ENCODE data around the gene BTBD6.
"Not testable (repeated sequence)": the region's sequence is repeated elsewhere in the genome, so short reads cannot be mapped to it uniquely, and the experiment has no call there.

The BTBD6 gene

GRCh38 chr14:105275267-105275946, 27.1 kb downstream of the BTBD6 start:
- TF ChIP-seq POLR2A (IDR thresholded peaks at IDR 0.05; ENCODE audit: low read depth, low read length) (no peak), POLR2AphosphoS5 (IDR thresholded peaks at IDR 0.05; ENCODE audit: low read depth, low read length) (no peak), POU2F2 (IDR thresholded peaks at IDR 0.05; ENCODE audit: low read depth, low read length) (no peak), SPI1 (IDR thresholded peaks at IDR 0.05; ENCODE audit: low read depth, low read length) (no peak), PAX5 (IDR thresholded peaks at IDR 0.05; ENCODE audit: insufficient read depth, low read length, severe bottlenecking) (no peak), TAF1 (IDR thresholded peaks at IDR 0.05; ENCODE audit: low read depth, low read length) (no peak)
- DNase-seq (ENCODE audit: insufficient read length, low spot score) (no peak), FAIRE-seq (no peak)

- FAIRE-seq; DNase-seq (ENCODE audit: insufficient read length, low spot score): not testable (repeated sequence)
Observed at GRCh38 chr14:105277448-105277847, 29.1 kb downstream of the BTBD6 start.

GRCh38 chr14:105279642-105280361, 31.5 kb downstream of the BTBD6 start:
- DNase-seq (ENCODE audit: insufficient read length, low spot score), result no peak

GRCh38 chr14:105280525-105280924, 32.2 kb downstream of the BTBD6 start:
- TF ChIP-seq SPI1 (IDR thresholded peaks at IDR 0.05; ENCODE audit: low read depth, low read length) (no peak), POLR2AphosphoS5 (IDR thresholded peaks at IDR 0.05; ENCODE audit: low read depth, low read length) (no peak), PAX5 (IDR thresholded peaks at IDR 0.05; ENCODE audit: insufficient read depth, low read length, severe bottlenecking) (no peak), POU2F2 (IDR thresholded peaks at IDR 0.05; ENCODE audit: low read depth, low read length) (no peak)
- DNase-seq (ENCODE audit: insufficient read length, low spot score) (no peak), FAIRE-seq (no peak)

More at GRCh38 chr14:105279642-105280361, 31.5 kb downstream of the BTBD6 start:
- TF ChIP-seq TAF1 (IDR thresholded peaks at IDR 0.05; ENCODE audit: low read depth, low read length), result no peak
- no peak for TF ChIP-seq POU2F2 (IDR thresholded peaks at IDR 0.05; ENCODE audit: low read depth, low read length)
- TF ChIP-seq SPI1 (IDR thresholded peaks at IDR 0.05; ENCODE audit: low read depth, low read length), result no peak
- TF ChIP-seq PAX5 (IDR thresholded peaks at IDR 0.05; ENCODE audit: insufficient read depth, low read length, severe bottlenecking), result no peak
- TF ChIP-seq POLR2A (IDR thresholded peaks at IDR 0.05; ENCODE audit: low read depth, low read length), result no peak
- no peak for TF ChIP-seq POLR2AphosphoS5 (IDR thresholded peaks at IDR 0.05; ENCODE audit: low read depth, low read length)
- no peak for FAIRE-seq

- DNase-seq (ENCODE audit: insufficient read length, low spot score) (no peak), FAIRE-seq (peak; percentile 38)
- no peak for TF ChIP-seq POU2F2 (IDR thresholded peaks at IDR 0.05; ENCODE audit: low read depth, low read length)
- no peak for TF ChIP-seq POLR2A (IDR thresholded peaks at IDR 0.05; ENCODE audit: low read depth, low read length)
- TF ChIP-seq TAF1 (IDR thresholded peaks at IDR 0.05; ENCODE audit: low read depth, low read length), result no peak
- TF ChIP-seq PAX5 (IDR thresholded peaks at IDR 0.05; ENCODE audit: insufficient read depth, low read length, severe bottlenecking), result no peak
Observed at GRCh38 chr14:105281371-105282097, 33.2 kb downstream of the BTBD6 start.

- TF ChIP-seq PAX5 (IDR thresholded peaks at IDR 0.05; ENCODE audit: insufficient read depth, low read length, severe bottlenecking) (no peak), POLR2AphosphoS5 (IDR thresholded peaks at IDR 0.05; ENCODE audit: low read depth, low read length) (no peak), POLR2A (IDR thresholded peaks at IDR 0.05; ENCODE audit: low read depth, low read length) (no peak), POU2F2 (IDR thresholded peaks at IDR 0.05; ENCODE audit: low read depth, low read length) (no peak), TAF1 (IDR thresholded peaks at IDR 0.05; ENCODE audit: low read depth, low read length) (no peak), SPI1 (IDR thresholded peaks at IDR 0.05; ENCODE audit: low read depth, low read length) (no peak)
- no peak for FAIRE-seq
- no peak for DNase-seq (ENCODE audit: insufficient read length, low spot score)
Observed at GRCh38 chr14:105282098-105282725, 33.9 kb downstream of the BTBD6 start.

GRCh38 chr14:105283028-105283427, 34.7 kb downstream of the BTBD6 start:
- no peak for TF ChIP-seq TAF1 (IDR thresholded peaks at IDR 0.05; ENCODE audit: low read depth, low read length)
- TF ChIP-seq POLR2A (IDR thresholded peaks at IDR 0.05; ENCODE audit: low read depth, low read length), result no peak
- TF ChIP-seq SPI1 (IDR thresholded peaks at IDR 0.05; ENCODE audit: low read depth, low read length), result no peak
- no peak for TF ChIP-seq POLR2AphosphoS5 (IDR thresholded peaks at IDR 0.05; ENCODE audit: low read depth, low read length)
- no peak for TF ChIP-seq PAX5 (IDR thresholded peaks at IDR 0.05; ENCODE audit: insufficient read depth, low read length, severe bottlenecking)
- TF ChIP-seq POU2F2 (IDR thresholded peaks at IDR 0.05; ENCODE audit: low read depth, low read length), result no peak
- DNase-seq (ENCODE audit: insufficient read length, low spot score), result no peak
- FAIRE-seq, result no peak

- peak; percentile 50 for FAIRE-seq
- DNase-seq (ENCODE audit: insufficient read length, low spot score), result peak; percentile 6
- TF ChIP-seq SPI1 (IDR thresholded peaks at IDR 0.05; ENCODE audit: low read depth, low read length) (no peak), TAF1 (IDR thresholded peaks at IDR 0.05; ENCODE audit: low read depth, low read length) (no peak), POLR2A (IDR thresholded peaks at IDR 0.05; ENCODE audit: low read depth, low read length) (no peak), POU2F2 (IDR thresholded peaks at IDR 0.05; ENCODE audit: low read depth, low read length) (no peak), POLR2AphosphoS5 (IDR thresholded peaks at IDR 0.05; ENCODE audit: low read depth, low read length) (no peak), PAX5 (IDR thresholded peaks at IDR 0.05; ENCODE audit: insufficient read depth, low read length, severe bottlenecking) (no peak)
Observed at GRCh38 chr14:105283899-105284298, 35.6 kb downstream of the BTBD6 start.

GRCh38 chr14:105285174-105285573, 36.8 kb downstream of the BTBD6 start:
- no peak for DNase-seq (ENCODE audit: insufficient read length, low spot score)
- no peak for FAIRE-seq
- TF ChIP-seq PAX5 (IDR thresholded peaks at IDR 0.05; ENCODE audit: insufficient read depth, low read length, severe bottlenecking) (no peak), SPI1 (IDR thresholded peaks at IDR 0.05; ENCODE audit: low read depth, low read length) (no peak), POLR2A (IDR thresholded peaks at IDR 0.05; ENCODE audit: low read depth, low read length) (no peak), POU2F2 (IDR thresholded peaks at IDR 0.05; ENCODE audit: low read depth, low read length) (no peak), TAF1 (IDR thresholded peaks at IDR 0.05; ENCODE audit: low read depth, low read length) (no peak), POLR2AphosphoS5 (IDR thresholded peaks at IDR 0.05; ENCODE audit: low read depth, low read length) (no peak)

All from GM12891 (cell line).